Measurements from ENCODE around the gene GCSAM. TPM values are rescaled to one million over a fixed set of nuclear protein-coding genes. Genes with fewer than 3 reads are reported as not detected.
A peak's percentile ranks its signal among the peaks of the same experiment; 100 is the strongest.

The GCSAM gene, protein sequence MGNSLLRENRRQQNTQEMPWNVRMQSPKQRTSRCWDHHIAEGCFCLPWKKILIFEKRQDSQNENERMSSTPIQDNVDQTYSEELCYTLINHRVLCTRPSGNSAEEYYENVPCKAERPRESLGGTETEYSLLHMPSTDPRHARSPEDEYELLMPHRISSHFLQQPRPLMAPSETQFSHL
- total RNA-seq, result 1 to 10 TPM in 1 of 2 donors, not detected in 1; 1.4 TPM

DNA sequence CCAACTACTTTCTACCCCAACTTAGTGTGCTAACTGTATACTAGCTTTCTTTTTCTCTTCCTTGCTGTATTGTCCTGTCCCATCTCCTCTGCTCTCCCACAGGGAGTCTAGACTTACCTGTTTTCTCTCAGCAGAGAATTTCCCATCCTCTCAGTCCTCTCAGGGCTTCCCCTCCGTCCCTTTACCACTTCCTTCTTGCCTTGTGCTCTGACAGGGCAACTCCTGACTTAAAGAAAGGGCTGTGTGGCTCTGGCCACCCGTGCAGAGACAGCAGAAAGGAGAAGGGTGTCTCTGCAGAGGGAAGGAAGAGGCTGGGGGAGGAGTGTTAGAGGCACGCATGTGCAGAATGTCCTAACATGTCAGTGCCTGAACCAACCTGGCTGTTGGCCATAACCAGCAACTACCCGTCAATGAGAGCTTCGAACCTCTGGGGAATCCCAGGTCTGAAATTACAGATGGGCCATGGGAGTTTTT, at the start of gene GCSAM:
Gene GCSAM, minus strand, starts transcription at position 274 of the 474 bp plus-strand sequence. Its CDS starts 128 bp downstream, at position 146.
- H3K9me3 ChIP-seq, result no peaks in the 10 kb centered on the region
- no peaks in the 10 kb centered on the region for H3K27me3 ChIP-seq (replicated peaks; ENCODE audit: insufficient read depth)
- H3K4me3 ChIP-seq, result no peak within 1 kb of the TSS
- intact Hi-C loops (cut with DNase I), result no loop called here
- H3K27ac ChIP-seq, result no peak within 1 kb of the TSS
- no peaks in the 10 kb centered on the region for H3K4me1 ChIP-seq (replicated peaks)
- TF ChIP-seq POLR2AphosphoS5 (IDR thresholded peaks at IDR 0.05) (no peak), POLR2A (IDR thresholded peaks at IDR 0.05) (no peak)
- TF ChIP-seq, protein P1, sequence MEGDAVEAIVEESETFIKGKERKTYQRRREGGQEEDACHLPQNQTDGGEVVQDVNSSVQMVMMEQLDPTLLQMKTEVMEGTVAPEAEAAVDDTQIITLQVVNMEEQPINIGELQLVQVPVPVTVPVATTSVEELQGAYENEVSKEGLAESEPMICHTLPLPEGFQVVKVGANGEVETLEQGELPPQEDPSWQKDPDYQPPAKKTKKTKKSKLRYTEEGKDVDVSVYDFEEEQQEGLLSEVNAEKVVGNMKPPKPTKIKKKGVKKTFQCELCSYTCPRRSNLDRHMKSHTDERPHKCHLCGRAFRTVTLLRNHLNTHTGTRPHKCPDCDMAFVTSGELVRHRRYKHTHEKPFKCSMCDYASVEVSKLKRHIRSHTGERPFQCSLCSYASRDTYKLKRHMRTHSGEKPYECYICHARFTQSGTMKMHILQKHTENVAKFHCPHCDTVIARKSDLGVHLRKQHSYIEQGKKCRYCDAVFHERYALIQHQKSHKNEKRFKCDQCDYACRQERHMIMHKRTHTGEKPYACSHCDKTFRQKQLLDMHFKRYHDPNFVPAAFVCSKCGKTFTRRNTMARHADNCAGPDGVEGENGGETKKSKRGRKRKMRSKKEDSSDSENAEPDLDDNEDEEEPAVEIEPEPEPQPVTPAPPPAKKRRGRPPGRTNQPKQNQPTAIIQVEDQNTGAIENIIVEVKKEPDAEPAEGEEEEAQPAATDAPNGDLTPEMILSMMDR (IDR thresholded peaks at IDR 0.05), result no peak
- 35% methylated on average over 5 of the region's 5 CpGs for WGBS
- H3K36me3 ChIP-seq, result no peaks in the 10 kb centered on the region
- DNase-seq (ENCODE audit: low spot score), result peak; percentile 31

DNA sequence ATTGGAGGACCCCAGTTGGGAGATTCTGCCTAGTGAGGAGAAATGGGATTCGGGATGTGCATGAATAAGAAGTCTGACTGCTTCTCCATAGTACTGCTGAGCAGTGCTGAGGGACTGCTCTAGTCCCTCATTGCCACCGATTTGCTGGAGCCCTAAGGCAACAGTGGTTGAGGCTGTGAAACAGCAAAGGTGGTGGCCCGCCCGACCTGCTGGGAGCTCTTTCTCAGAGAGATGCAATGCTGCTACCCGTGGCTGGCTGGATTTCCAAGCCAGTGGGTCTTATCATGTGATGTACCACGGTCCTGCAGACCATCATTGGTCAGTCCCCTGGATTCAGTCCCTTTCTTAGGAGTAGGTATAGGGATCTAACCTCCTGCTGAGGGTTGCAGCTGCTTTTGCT, 42.6 kb upstream of the GCSAM start:
- Histone ChIP-seq H3K4me3 (no peak overlapping the region), H3K9me3 (no peaks in the 10 kb centered on the region), H3K36me3 (no peaks in the 10 kb centered on the region), H3K27ac (no peak overlapping the region), H3K4me1 (replicated peaks) (no peaks in the 10 kb centered on the region), H3K27me3 (replicated peaks; ENCODE audit: insufficient read depth) (no peaks in the 10 kb centered on the region)
- intact Hi-C loops (cut with DNase I), result no loop called here
- 74% methylated on average over 6 of the region's 6 CpGs for WGBS
- TF ChIP-seq POLR2AphosphoS5 (IDR thresholded peaks at IDR 0.05) (no peak), POLR2A (IDR thresholded peaks at IDR 0.05) (no peak)
- TF ChIP-seq, protein P1 (IDR thresholded peaks at IDR 0.05), result no peak
- DNase-seq (ENCODE audit: low spot score), result no peak

DNA sequence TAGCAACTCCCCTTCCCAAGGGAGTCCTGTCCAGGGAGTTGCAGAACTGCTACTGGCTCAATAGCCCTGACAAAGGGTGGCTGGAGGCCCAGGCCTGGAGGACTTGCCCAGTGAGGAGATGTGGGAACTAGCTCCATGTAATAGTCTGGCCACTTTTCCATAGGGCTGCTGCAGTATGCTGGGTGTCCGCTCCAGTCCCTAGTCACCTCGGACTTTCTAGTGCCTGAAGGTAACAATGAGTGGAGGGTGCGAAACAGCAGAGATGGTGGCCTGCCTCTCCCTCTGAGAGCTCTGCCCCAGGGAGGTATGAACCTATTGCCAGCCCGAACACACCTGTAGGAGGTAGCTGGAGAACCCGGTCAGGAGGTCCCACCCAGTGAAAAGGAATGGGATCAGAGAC, 42.0 kb upstream of the GCSAM start:
- H3K36me3 ChIP-seq, result no peaks in the 10 kb centered on the region
- WGBS, result 98% methylated on average over 5 of the region's 5 CpGs
- no peak for DNase-seq (ENCODE audit: low spot score)
- TF ChIP-seq POLR2AphosphoS5 (IDR thresholded peaks at IDR 0.05), result no peak
- TF ChIP-seq, protein P1 (IDR thresholded peaks at IDR 0.05), result no peak
- TF ChIP-seq POLR2A (IDR thresholded peaks at IDR 0.05), result no peak
- H3K27ac ChIP-seq, result no peak overlapping the region
- no peak overlapping the region for H3K4me3 ChIP-seq
- H3K27me3 ChIP-seq (replicated peaks; ENCODE audit: insufficient read depth), result no peaks in the 10 kb centered on the region
- no peaks in the 10 kb centered on the region for H3K4me1 ChIP-seq (replicated peaks)
- no peaks in the 10 kb centered on the region for H3K9me3 ChIP-seq
- intact Hi-C loops (cut with DNase I), result no loop called here

DNA sequence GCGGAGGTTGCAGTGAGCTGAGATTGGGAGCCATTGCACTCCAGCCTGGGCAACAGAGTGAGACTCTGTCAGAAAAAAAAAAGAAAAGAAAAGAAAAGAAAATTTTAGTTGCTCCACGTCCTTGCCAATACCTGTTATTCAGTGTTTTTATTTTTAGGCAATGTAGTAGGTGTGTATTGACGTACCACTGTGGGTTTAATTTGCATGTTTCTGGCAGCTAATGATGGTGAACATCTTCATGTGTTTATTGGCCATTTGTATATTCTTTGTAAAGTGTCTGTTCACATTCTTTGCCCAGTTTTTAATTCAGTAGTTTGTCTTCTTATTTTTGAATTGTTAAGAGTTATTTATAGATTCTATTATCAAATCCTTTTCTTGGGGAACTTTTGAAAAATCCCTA, 38.1 kb upstream of the GCSAM start:
- 97% methylated on average over 3 of the region's 3 CpGs for WGBS
- no peaks in the 10 kb centered on the region for H3K4me1 ChIP-seq (replicated peaks)

DNA sequence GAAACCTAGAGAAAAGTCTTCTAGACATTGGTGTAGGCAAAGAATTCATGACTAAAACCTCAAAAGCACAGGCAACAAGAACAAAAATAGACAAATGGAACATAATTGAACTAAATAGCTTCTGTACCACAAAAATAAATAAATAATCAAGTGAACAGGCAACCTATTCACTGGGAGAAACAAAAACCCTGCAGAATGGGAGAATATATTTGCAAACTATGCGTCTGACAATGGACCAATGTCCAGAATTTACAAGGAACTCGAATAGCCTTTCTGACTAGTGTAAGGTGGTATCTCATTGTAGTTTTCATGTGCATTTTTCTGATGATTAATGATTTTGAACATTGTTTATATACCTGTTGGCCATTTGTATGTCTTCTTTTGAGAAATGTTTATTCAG, 37.0 kb upstream of the GCSAM start:
- WGBS, result 88% methylated on average over 2 of the region's 2 CpGs
- Histone ChIP-seq H3K36me3 (no peaks in the 10 kb centered on the region), H3K4me1 (replicated peaks) (no peaks in the 10 kb centered on the region), H3K4me3 (no peak overlapping the region), H3K9me3 (no peaks in the 10 kb centered on the region), H3K27me3 (replicated peaks; ENCODE audit: insufficient read depth) (no peaks in the 10 kb centered on the region), H3K27ac (no peak overlapping the region)
- no peak for TF ChIP-seq POLR2AphosphoS5 (IDR thresholded peaks at IDR 0.05)
- TF ChIP-seq, protein P1 (IDR thresholded peaks at IDR 0.05), result no peak
- no peak for TF ChIP-seq POLR2A (IDR thresholded peaks at IDR 0.05)
- intact Hi-C loops (cut with DNase I), result no loop called here
- no peak for DNase-seq (ENCODE audit: low spot score)

More for the DNA sequence above, 38.1 kb upstream of the GCSAM start:
- H3K36me3 ChIP-seq, result no peaks in the 10 kb centered on the region
- H3K4me3 ChIP-seq, result no peak overlapping the region
- DNase-seq (ENCODE audit: low spot score), result no peak
- intact Hi-C loops (cut with DNase I), result no loop called here
- H3K27ac ChIP-seq, result no peak overlapping the region
- H3K9me3 ChIP-seq, result no peaks in the 10 kb centered on the region
- no peaks in the 10 kb centered on the region for H3K27me3 ChIP-seq (replicated peaks; ENCODE audit: insufficient read depth)
- TF ChIP-seq POLR2AphosphoS5 (IDR thresholded peaks at IDR 0.05) (no peak), POLR2A (IDR thresholded peaks at IDR 0.05) (no peak)
